GM19438 (cell line): ENCODE results near the gene AFF4.

Experiments
- ATAC-seq: cut with Tn5 transposase; IDR thresholded peaks from one replicate; pipeline ENCODE4 v1.9.1; 2021; ENCODE audit warnings: low read depth; ENCODE audit not compliant: unreplicated experiment

Gene AFF4

DNA sequence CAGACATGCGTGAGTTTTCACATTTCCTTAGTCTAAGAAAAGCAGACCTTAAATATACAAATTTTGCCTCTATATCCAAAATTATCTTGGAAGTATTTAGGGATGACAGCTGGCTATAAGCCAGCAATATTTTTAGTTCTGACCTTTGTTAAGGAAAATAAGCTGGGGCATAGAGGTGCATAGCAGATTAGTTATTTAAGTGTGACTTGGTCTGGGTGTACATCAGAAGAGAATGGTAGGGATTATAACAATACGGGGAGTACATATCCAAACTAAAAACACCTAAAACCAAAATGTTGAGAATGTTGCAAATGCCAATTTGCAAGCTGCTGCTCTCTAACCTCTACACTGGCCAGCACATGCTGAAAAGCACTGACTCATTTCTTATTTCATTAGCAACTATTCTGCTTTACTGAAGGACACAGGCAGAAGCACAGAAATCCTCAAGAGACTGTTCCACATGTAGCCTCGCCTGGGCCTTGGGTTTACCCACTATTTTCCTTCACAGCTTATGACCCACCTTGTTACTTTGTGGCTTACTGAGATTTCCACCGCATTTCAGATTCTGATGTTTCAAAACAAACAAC lies 67.6 kb downstream of the AFF4 start:
- ATAC-seq = no peak

DNA sequence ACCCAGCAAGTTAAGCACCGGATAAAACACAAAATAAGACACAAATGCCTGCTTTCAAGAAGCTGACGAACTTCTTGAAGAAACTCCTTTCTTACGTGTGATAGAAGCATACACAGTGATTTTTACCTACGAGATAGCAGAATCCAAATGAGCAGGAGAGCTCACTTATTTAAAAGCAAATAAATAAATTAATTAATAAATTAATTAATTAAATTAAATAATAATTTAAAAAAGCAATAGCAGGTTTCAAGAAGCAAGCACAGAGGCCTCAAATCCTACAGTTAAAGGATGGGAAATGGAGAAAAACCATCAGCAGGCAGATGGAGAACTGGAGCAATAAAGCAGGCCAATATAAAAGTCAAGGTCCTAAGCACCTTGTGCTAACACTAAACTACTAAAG lies 72.6 kb downstream of the AFF4 start:
- ATAC-seq = no peak

DNA sequence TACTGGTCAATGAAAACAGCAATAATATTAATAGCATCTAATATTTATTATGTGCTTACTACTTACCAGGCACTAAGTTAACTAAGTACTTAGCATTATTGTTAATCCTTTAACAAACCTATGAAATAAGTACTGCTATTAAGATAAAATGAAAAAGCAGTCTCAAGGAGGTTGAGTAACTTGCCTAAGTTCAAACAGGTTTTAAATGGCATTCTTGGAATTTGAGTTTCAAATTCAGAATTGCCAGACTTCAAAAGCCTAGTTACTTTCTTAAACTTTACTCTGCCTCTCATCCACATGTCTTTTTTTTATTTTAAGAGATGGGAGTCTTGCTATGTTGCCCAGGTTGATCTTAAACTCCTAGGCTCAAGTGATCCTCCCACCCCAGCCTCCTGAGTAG lies 73.9 kb downstream of the AFF4 start:
- no peak for ATAC-seq

DNA sequence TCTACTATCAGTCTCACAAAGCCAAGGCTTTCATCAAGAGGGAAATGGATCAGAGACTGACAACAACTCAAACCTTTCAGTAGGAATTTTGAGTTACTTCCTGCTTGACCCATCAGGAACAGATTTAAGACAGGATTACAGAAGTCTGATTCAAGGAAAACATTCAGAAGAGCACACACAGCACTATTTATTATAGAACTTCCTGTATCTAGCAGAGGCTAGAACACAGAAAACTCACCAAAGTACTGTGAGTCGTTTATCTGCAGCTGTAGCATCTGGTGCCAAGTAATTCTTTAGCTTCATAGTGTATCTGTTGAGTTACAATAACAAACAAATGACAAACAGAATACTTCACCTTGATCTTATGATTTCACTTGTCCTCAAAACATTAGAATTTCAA lies 76.2 kb downstream of the AFF4 start:
- no peak for ATAC-seq

DNA sequence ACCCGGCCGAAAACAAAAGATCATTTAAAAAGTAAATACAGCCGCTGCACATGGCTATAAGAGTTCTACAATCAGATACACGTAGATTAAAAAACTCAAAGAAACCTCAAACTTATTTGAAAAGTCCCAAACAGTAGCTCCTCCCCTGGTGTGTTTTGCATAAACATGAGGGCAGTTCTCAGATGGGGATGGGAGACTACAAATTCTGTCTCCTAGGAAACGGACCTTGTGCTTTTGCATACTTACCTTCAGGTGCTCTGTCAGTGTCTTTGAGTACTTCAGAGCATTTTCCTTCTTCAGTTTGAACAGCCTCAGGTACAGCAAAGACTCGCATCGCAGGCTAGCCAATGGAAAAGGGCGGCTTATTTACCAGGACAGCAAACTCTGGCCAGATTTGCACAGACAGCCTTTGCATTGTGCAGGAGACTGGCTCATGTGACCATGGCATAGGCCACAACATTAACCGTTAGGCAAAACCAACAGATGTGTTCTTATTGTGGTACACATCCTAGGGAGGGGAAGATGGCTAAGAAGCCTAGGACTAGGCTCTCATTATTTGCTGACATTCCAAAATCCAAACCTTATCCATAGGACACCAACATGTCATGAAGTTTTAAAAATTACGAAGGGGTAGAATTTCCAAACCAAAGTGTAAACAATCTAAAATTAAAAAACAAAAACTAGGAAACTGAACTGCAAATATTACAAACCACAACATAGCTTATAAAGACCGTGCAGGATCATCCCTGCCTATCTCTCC lies 77.2 kb downstream of the AFF4 start:
- no peak for ATAC-seq

DNA sequence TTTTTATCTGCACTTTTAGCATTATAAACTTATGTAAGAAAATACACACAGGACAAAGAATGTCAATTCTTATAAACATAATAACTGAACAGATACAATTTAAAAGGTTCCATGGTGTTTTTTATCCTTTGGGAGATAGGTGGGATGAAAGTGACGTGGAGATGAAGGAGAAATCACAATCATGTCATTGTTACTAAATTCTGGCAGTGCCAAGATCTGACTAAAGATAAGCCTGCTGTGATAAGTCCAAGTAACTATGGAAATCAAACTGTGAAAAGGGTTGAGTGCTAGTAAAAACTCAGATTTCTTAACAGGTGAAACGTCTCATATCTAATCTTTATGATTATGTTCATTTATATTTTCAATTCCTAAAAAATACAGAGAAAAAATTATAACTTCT lies 78.9 kb downstream of the AFF4 start:
- ATAC-seq = no peak

DNA sequence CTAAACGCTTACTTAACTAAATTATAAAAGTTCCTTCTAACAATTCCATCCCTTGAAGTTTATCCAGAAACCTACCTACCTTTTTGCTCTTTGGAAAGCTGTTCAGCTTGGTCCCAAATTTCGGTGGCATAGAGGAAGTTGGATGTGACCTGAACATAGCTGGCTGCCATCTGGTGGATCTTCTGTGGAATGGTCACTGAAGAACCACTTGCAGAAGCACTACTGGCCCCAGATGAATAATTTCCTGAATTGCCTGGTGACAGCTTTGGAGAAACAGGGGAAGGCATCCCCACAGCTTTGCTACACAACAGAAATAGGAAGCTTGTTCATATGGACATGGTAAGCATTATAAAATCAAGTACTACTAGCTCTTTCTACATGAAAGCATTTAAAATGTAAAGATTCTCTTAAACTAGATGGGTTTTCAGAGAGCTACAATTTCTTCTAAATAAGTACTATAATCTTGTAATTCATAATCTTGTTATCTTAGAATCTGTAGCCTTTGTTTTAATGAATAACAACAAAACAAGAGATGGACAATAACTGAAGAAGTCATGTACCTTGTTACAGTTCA lies 80.1 kb downstream of the AFF4 start:
- no peak for ATAC-seq

DNA sequence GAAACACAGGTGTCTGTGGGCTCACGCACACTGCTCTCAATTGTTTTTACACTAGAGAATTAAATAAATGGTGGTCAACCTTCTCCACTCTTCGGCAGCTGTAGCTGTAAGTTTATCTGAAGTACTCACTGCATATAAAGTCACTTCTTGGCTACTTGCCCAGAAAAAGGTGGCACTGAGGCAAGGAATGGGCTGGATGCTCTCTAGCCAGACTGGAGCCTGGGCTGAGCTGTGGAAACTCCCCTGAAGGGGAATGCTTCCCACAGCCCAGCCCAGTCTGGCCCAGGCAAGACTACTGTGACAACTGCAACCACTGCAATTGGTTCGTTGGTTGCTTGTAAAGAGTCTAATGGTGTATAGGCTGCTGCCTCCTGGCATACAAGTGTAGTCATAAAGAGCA lies 85.5 kb downstream of the AFF4 start:
- ATAC-seq = no peak

DNA sequence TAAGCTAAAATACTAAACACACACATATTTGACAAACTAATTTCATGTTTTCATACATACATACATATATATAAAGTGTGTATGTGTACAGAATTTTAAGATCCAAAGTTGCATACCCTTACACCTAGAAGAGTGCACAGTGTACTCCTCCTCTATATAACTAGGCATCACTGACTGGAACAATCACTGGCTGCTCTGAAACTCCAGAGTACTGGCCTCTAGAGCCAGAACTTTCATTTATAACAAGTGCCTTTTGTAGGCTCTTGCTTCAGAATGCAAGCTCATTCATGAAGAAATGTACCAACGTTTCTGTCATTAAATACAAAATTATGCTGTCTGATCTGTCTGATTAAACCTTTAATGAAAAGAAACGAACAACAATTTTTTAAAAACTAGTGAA lies 86.0 kb downstream of the AFF4 start:
- no peak for ATAC-seq

DNA sequence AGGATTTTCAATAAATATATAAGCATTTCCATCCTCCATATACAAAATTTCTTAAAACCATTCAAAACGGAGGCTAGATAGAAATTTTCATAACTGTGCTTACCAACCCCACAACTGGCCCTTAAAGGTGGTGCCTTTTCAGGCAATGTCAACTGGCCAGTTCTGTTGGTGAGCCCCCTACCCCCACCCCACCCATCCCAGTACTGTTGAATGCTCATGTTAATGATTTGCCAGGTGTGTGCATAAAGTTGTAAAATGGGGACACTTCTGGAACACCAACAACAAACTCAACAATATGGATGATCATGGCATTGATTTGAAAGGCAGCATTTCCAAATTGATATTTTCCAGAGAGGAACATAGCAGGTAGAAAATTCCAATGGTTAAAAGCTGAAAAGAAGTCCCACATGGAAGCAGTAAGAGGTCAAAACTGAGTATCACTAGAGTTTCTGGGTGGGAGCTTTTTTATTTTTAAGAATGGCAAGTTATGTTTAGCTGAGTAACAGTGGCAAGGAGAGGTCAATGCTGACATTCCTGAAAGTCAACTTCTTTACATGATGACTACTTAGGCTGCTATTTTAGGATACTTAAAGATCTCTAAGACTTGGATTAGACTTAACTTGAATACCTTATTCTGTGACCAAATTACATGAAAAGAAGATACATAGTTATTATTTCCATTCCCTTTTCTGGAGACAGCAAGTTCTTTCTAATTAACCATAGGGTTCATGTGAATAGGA lies 87.2 kb downstream of the AFF4 start:
- no peak for ATAC-seq

DNA sequence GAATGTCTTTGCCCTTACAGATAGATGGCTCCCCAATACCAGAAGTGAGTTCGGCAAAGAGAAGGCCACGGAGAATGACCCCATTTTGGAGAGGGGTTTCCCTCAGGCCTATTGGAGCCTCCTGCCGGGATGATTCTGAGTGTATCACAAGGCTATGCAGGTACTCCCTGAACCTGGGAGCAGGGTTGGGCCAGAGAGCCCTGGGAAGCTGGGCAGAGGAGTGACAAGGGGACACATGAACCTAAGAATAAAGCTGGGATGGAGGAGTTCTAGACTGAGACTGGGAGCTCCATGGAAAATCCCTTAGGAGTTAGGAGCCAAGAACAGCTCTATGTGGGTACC lies 89.5 kb downstream of the AFF4 start:
- no peak for ATAC-seq

DNA sequence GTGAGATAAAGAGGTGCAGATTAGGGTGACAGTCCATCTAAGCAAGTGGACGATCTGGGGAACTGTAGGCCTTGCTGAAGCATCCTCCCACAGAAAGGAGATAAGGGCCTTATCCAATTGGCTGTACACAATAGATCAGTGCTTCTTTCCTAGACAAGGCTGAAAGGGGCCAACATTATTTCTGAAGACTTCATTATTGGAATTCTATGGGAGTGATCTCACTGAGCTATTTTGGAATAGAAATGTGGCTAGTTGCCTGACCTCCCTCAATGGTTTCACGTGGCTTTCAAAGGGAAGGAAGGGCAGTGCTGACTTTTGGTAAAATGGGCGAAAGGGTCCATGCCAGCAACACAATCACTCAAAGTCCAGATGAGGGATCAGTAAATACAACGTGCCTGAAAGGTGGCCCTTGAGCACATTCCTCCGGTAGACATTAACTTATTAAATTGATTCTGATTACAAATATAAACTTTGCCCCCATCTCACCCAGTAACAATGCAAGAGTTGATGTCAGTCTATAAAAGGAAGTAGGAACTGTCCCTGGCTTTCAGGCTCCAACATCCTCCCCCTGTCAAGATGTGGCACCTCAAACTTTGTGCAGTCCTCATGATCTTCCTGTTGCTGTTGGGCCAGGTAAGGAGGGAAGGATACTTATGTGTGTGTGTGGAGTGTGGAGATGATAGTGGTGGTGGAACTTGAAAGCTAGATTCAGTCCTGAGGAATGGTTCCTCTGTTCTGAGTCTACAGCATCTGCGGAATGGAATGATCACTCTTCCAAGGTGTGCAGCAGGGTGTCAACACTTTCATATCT lies 90.1 kb downstream of the AFF4 start, which contains the start of gene LEAP2:
Gene LEAP2, plus strand, starts transcription at position 550 of the 811 bp plus-strand sequence. Its CDS starts 27 bp downstream, at position 577.
- ATAC-seq = no peak

DNA sequence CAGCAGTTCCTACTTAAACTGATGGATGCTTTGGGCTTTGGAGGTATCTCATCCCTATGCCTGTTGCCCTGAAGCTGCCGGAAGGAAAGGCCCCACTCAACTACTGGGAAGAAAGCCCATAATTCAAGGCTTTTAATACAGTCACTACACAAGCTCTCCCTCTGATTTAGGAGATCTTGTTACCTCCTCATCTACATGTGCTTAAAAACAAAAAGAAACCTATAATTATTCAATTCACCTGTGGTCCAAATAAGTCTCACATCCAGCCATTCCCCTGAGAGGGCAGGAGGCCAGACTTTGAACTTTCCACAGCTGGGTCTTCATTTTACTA lies 90.7 kb downstream of the AFF4 start:
- no peak for ATAC-seq

DNA sequence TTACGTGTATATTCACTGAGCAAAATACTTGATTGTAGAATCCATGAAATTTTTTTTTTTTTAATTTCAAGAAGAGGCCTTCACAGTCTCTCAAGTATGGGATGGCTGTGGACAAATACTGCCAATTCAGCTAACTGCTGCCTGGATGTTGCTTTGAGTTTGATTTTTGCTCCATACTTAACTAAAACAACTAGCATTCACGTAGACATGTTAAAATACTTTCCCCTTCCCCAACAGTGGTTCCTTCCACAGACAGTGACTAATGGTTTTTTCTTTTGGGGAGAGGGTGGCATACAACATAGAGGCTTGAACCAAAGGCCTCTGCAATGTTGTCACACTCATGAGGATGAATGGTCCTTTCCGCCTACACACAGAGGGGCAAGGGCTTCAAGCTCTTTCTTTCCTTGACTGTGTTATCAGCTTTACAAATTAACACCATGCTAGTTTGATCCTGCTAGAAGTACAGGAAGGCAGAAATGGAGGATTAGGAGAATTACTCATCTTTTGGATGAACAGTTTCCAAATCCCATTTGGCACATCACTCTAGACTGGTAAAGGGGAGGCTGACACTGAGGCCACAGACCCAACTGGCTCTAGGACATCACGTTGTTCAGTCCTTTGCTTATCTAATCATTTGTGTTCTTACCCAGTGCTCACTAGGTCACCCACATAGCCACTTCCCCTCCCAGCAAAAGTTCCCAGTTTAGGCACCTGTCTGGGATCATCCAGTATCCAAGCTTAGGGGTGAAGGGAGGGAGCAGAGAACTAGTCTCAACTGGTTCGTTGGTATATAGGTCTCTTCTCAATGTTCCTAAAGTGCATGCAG lies 91.8 kb downstream of the AFF4 start:
- no peak for ATAC-seq

DNA sequence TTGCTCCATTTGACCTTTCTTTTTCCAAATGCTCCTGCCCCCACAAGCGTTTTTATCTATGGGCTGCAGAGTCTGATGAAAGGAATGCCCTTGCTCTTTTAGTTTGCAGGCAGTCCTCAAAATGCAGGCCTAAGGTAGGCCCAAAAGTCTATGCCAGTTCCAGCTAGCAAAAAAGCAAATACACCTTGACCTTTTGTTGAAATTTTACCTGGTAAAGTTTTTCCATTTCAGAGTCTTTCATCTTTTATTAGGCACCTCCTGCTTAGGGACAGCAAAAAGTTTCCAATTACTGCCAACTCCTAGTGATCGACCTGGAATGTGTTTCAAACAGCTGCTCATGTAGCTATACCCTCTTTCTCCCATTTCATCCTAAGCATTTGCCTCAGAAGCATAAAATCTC lies 92.6 kb downstream of the AFF4 start:
- ATAC-seq = no peak

DNA sequence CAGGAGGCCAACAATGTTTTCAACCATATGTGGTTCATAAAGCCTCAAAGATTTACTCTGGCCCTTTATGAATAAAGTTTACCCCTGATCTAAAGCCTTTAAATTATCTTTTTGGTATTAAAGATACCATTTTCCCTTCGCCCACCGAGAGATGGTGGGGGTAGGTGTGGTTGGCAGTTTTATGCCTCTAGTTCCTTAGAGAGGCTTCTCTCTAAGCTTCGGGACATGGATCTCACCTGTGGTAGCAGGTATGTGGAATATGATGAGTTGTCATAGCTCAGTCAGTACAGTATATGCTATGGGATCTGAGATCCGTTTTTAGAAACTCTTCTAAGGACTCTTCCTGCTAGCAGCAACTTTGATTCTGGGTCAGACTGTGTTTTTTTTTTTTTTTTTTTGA lies 94.7 kb downstream of the AFF4 start:
- ATAC-seq = no peak

DNA sequence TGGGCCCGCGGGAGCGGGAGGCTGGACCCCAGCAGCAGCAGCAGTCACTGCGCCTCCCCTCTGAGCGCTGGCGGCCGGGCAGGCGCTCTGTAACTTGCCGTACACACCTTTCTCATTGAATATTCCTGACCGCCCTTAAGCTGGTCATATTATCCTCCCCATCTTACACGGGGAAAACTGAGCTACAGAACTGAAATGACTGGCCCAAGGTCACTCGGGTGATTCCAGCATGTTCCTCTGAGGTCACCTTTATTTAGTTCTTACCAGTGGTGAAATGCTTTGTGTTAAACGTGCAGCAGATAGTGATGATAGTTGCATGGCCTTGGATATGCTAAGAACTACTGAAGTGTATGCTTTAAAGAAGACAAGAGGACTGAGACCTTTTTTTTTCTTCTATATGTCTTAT lies 96.4 kb downstream of the AFF4 start:
- ATAC-seq = peak; percentile 18

DNA sequence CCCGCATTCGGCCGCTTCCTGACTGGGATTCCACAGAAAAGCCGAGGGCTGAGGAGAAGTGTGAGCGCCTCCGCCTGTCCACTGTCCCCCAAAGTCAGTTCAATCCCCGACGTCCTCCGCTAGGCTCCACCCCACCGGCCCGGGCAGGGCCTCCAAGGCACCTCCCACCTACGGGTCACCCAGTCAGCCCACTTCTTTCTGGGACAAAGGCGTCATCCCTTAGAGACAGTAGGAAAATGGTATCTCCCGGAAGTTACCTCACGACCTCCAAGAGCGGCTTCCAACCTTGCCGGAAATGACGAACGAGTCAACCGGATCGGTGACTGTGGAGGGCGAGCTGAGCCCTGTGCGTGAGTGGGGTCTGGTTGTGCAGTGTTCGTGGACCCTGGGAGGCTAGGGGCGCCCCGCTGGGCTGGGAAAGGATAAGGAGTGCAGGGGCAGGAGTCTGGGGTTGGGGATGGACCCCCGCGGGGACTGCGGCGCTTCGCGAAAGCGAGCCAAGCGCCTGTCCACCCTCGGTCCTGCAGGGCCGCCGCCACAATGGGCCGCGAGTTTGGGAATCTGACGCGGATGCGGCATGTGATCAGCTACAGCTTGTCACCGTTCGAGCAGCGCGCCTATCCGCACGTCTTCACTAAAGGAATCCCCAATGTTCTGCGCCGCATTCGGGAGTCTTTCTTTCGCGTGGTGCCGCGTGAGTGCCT lies 96.9 kb downstream of the AFF4 start, which contains the start of the genes GDF9 and UQCRQ:
Gene GDF9, minus strand, starts transcription at position 128 of the 704 bp plus-strand sequence. CDS start 1,936 bp downstream, outside the sequence.
Gene UQCRQ, plus strand, starts transcription at position 301 of the 704 bp plus-strand sequence. Its CDS starts 240 bp downstream, at position 541.
- peak; percentile 98 for ATAC-seq
